DND-41 (cell line): ENCODE data around the gene WDR7.

Experiments
- EZH2 ChIP-seq: IDR thresholded peaks from 3 replicates; pipeline ENCODE4 v1.6.1; 2012; ENCODE audit warnings: borderline replicate concordance, low read depth, mild to moderate bottlenecking, moderate library complexity, low read length, inconsistent platforms; ENCODE audit not compliant: severe bottlenecking
- TF ChIP-seq, protein P1 (sequence below): IDR thresholded peaks from 2 replicates; pipeline ENCODE4 v1.5.1; 2012; ENCODE audit warnings: borderline replicate concordance, low read length, moderate library complexity, mild to moderate bottlenecking; ENCODE audit not compliant: poor library complexity, severe bottlenecking; ENCODE audit errors: extremely low read depth

DNA sequence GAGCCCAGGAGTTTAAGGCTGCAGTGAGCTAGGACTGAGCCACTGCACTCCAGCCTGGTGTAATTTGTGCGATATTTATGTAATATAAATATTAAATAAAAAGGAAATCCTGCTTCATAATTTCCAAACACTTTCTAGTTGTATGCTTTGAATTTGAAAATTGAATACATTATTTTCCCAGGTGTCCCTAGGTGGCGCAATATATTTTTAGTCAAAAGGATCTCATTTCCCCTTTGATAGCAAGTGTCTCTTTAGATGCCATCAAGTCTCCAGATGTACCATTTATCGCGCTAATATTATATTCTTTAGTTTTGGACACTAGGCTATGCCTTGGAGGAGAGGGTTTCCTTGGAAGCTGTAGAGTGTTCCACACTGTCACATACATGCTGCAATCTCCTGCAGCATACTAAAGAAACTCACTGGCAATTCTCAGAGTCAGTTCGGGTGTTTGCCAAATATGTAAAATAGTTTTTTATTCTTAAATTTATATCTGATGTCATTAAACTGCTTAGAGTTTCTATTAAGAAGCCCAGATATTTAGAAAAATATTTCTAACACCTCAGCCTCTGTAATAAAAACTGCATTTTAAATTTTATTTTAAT lies 5.6 kb upstream of the WDR7 start:
- TF ChIP-seq, protein P1, sequence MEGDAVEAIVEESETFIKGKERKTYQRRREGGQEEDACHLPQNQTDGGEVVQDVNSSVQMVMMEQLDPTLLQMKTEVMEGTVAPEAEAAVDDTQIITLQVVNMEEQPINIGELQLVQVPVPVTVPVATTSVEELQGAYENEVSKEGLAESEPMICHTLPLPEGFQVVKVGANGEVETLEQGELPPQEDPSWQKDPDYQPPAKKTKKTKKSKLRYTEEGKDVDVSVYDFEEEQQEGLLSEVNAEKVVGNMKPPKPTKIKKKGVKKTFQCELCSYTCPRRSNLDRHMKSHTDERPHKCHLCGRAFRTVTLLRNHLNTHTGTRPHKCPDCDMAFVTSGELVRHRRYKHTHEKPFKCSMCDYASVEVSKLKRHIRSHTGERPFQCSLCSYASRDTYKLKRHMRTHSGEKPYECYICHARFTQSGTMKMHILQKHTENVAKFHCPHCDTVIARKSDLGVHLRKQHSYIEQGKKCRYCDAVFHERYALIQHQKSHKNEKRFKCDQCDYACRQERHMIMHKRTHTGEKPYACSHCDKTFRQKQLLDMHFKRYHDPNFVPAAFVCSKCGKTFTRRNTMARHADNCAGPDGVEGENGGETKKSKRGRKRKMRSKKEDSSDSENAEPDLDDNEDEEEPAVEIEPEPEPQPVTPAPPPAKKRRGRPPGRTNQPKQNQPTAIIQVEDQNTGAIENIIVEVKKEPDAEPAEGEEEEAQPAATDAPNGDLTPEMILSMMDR: peak; percentile 62
- no peak for TF ChIP-seq EZH2
